ENCODE results near the gene NLRP12. TPM values are rescaled to one million over a fixed set of nuclear protein-coding genes. Genes with fewer than 3 reads are reported as not detected.

Gene NLRP12
- total RNA-seq, 1 experiment from 2014 or later: not detected

Other genes with a start within 250 kb of the NLRP12 start
- not detected in 2 replicates for gene DPRX, start 192.3 kb downstream of the NLRP12 start, total RNA-seq (2014; rRNA removed; shearing (Covaris generic); ENCODE audit: low replicate concordance)
- 17.3 and 19.2 TPM in 2 replicates for gene MYADM, start 43.6 kb upstream of the NLRP12 start, total RNA-seq (2014; rRNA removed; shearing (Covaris generic); ENCODE audit: low replicate concordance)
- 0.10 TPM in 1 of 2 replicates, not detected in the other for gene PRKCG, start 57.9 kb upstream of the NLRP12 start, total RNA-seq (2014; rRNA removed; shearing (Covaris generic); ENCODE audit: low replicate concordance)
- gene CACNG7, start 85.0 kb upstream of the NLRP12 start, total RNA-seq (2014; rRNA removed; shearing (Covaris generic); ENCODE audit: low replicate concordance): not detected in 2 replicates
- not detected in 2 replicates for gene CACNG8, start 138.6 kb upstream of the NLRP12 start, total RNA-seq (2014; rRNA removed; shearing (Covaris generic); ENCODE audit: low replicate concordance)
- not detected in 2 replicates for gene CACNG6, start 167.3 kb upstream of the NLRP12 start, total RNA-seq (2014; rRNA removed; shearing (Covaris generic); ENCODE audit: low replicate concordance)
- 6.0 TPM in 1 of 2 replicates, not detected in the other for gene VSTM1, start 239.6 kb upstream of the NLRP12 start, total RNA-seq (2014; rRNA removed; shearing (Covaris generic); ENCODE audit: low replicate concordance)